AG09319 (cell line): Measurements from ENCODE around the gene TASOR2.

Experiments used
- DNase-seq: peaks from one replicate; pipeline ENCODE4 v3.0.0-alpha.2; 2010; ENCODE audit warnings: low read depth; ENCODE audit errors: extremely low read depth
- CTCF ChIP-seq: IDR thresholded peaks from 2 replicates; pipeline ENCODE4 v1.5.1; 2011; ENCODE audit warnings: low read depth, mild to moderate bottlenecking, inconsistent platforms, low read length, moderate library complexity

Gene TASOR2

GRCh38 chr10:5643346-5644067 lies 41.1 kb upstream of the TASOR2 start:
- DNase-seq = no peak
- TF ChIP-seq CTCF = no peak

GRCh38 chr10:5644930-5645329 lies 39.7 kb upstream of the TASOR2 start:
- TF ChIP-seq CTCF = no peak
- DNase-seq = no peak

GRCh38 chr10:5645375-5645774 lies 39.3 kb upstream of the TASOR2 start:
- no peak for DNase-seq
- no peak for TF ChIP-seq CTCF

- DNase-seq = no peak
- no peak for TF ChIP-seq CTCF
Observed at GRCh38 chr10:5645944-5646617, 38.6 kb upstream of the TASOR2 start.

DNA sequence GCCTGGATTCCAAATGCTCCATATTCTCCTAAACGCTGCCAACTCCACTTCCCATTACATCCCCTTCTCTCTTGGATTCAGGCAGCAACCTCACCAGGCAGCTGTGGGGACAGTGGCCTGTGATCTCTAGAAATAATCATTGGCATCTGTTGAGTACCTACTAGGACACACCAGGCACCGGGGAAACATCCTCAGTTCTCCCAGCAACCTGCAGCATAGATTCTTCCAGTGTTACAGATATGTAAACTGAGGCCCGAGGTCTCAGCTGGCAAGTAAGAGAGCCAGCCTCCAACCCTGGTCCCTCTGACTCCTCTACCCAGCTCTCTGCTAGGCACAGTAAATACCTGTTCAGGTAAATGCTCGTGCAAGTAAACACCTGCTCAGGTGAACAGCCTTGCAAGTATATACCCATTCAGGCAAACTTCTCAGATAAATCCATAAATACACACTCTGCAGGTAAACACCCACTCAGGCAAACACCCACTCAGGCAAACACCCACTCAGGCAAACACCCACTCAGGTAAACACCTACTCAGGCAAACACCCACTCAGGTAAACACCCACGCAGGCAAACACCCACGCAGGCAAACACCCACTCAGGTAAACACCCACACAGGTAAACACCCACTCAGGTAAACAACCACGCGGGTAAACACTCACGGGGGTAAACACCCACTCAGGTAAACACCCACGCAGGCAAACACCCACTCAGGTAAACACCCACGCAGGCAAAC lies 37.0 kb upstream of the TASOR2 start:
- DNase-seq = no peak
- no peak for TF ChIP-seq CTCF

- TF ChIP-seq CTCF = no peak
- DNase-seq = no peak
Observed at GRCh38 chr10:5648494-5649457, 35.9 kb upstream of the TASOR2 start.
